Posterior vena cava (tissue), 2 donors: Measurements from ENCODE around the gene HLTF. TPM values are rescaled to one million over a fixed set of nuclear protein-coding genes. Genes with fewer than 3 reads are reported as not detected.

ENCODE experiments used
- DNase-seq: peaks from one replicate; pipeline ENCODE4 v3.0.0-alpha.2; 2020; ENCODE audit warnings: low spot score
- intact Hi-C, 2 donors: fragments of 100-400 bp; cut with DNase I; formaldehyde crosslinking; loops; one replicate each; pipeline versions ENCODE4 v1.14.1 to v1.14.2; 2022 to 2023
- total RNA-seq, 2 donors: library from RNA; stranded (reverse); fragmentation: NEBNext Ultra II Directional; extraction: Animal tissue kit (Norgen Biotek cat#: 25700); gene quantifications; one replicate each; pipeline ENCODE4 v1.2.1, GENCODE V29; 2021
- donor health status: DM: yes; HTN: yes; CAD: no.
- donor health status: DM: yes; HTN: yes; CAD: no.

HLTF gene
- total RNA-seq, 2 donors from 2014 or later = 20.8 to 25.8 TPM

GRCh38 chr3:149031096-149031495, 55.2 kb downstream of the HLTF start:
- intact Hi-C loops = no loop called here
- no peak for DNase-seq

- intact Hi-C loops = no loop called here
- no peak for DNase-seq
Measured at GRCh38 chr3:149026718-149027117, 59.6 kb downstream of the HLTF start.

- intact Hi-C loops = no loop called here
- DNase-seq = no peak
Measured at GRCh38 chr3:149023951-149024350, 62.4 kb downstream of the HLTF start.

GRCh38 chr3:149021830-149022229, 64.5 kb downstream of the HLTF start:
- DNase-seq = no peak
- intact Hi-C loops = no loop called here

- no peak for DNase-seq
- intact Hi-C loops = no loop called here
Measured at GRCh38 chr3:149020839-149021252, 65.5 kb downstream of the HLTF start.

- intact Hi-C loops = no loop called here
- no peak for DNase-seq
Measured at GRCh38 chr3:149020196-149020838, 66.0 kb downstream of the HLTF start.

GRCh38 chr3:149019580-149019979, 66.8 kb downstream of the HLTF start:
- DNase-seq = no peak
- intact Hi-C loops = no loop called here

GRCh38 chr3:149018247-149018646, 68.1 kb downstream of the HLTF start:
- DNase-seq = no peak
- intact Hi-C loops = no loop called here

- no peak for DNase-seq
- intact Hi-C loops = loop anchor here in 1 of 2 donors (2.0 kb wide), 1 partner anchor 48 kb away; no protein-coding TSS in a partner anchor
Measured at GRCh38 chr3:149016669-149017541, 69.4 kb downstream of the HLTF start.

- intact Hi-C loops = loop anchor here in 1 of 2 donors (2.0 kb wide), 1 partner anchor 47 kb away; no protein-coding TSS in a partner anchor
- DNase-seq = no peak
Measured at GRCh38 chr3:149016242-149016641, 70.1 kb downstream of the HLTF start.

- intact Hi-C loops = no loop called here
- no peak for DNase-seq
Measured at GRCh38 chr3:149015393-149015792, 70.9 kb downstream of the HLTF start.

- intact Hi-C loops = no loop called here
- DNase-seq = no peak
Measured at GRCh38 chr3:149013726-149014125, 72.6 kb downstream of the HLTF start.

GRCh38 chr3:149011676-149012075, 74.7 kb downstream of the HLTF start:
- peak; percentile 84 for DNase-seq
- intact Hi-C loops = no loop called here

- DNase-seq = no peak
- intact Hi-C loops = no loop called here
Measured at GRCh38 chr3:149010966-149011365, 75.4 kb downstream of the HLTF start.

- DNase-seq = peak; percentile 80
- intact Hi-C loops = no loop called here
Measured at GRCh38 chr3:149010504-149010951, 75.8 kb downstream of the HLTF start.

- intact Hi-C loops = no loop called here
Measured at GRCh38 chr3:149009732-149010131, 76.6 kb downstream of the HLTF start.

GRCh38 chr3:149007567-149008257, 78.6 kb downstream of the HLTF start:
- intact Hi-C loops = no loop called here

More at GRCh38 chr3:149009732-149010131, 76.6 kb downstream of the HLTF start:
- DNase-seq = no peak

GRCh38 chr3:149005416-149005815, 80.9 kb downstream of the HLTF start:
- intact Hi-C loops = no loop called here
- DNase-seq = no peak

More at GRCh38 chr3:149007567-149008257, 78.6 kb downstream of the HLTF start:
- no peak for DNase-seq

GRCh38 chr3:149004622-149005021, 81.7 kb downstream of the HLTF start:
- intact Hi-C loops = no loop called here
- DNase-seq = no peak
